Endodermal cell (in vitro differentiated cells): ENCODE data around the gene PINK1. TPM values are rescaled to one million over a fixed set of nuclear protein-coding genes. Genes with fewer than 3 reads are reported as not detected.

ENCODE experiments used
- DNase-seq: peaks from one replicate; pipeline ENCODE4 v3.0.0-alpha.2; 2017
- H3K27ac ChIP-seq: 2 replicates; pipeline ENCODE4 v1.5.1; 2013; ENCODE audit warnings: mild to moderate bottlenecking, low read depth, low read length, moderate library complexity
- H3K27me3 ChIP-seq: 2 replicates; pipeline ENCODE4 v1.6.1; 2013; ENCODE audit warnings: mild to moderate bottlenecking, low read length, moderate library complexity; ENCODE audit not compliant: insufficient read depth, control insufficient read depth, poor library complexity, severe bottlenecking
- H3K36me3 ChIP-seq: 2 replicates; pipeline ENCODE4 v1.7.0; 2013; ENCODE audit warnings: mild to moderate bottlenecking, low read length, moderate library complexity; ENCODE audit not compliant: control insufficient read depth, insufficient read depth
- H3K4me1 ChIP-seq: one replicate; pipeline ENCODE4 v1.7.0; 2013; ENCODE audit warnings: low read length; ENCODE audit not compliant: control insufficient read depth, insufficient read depth
- H3K4me3 ChIP-seq: 2 replicates; pipeline ENCODE4 v1.5.1; 2013; ENCODE audit warnings: mild to moderate bottlenecking, low read length, moderate library complexity
- H3K9ac ChIP-seq: 2 replicates; pipeline ENCODE4 v1.6.1; 2013; ENCODE audit warnings: mild to moderate bottlenecking, low read length, moderate library complexity; ENCODE audit not compliant: poor library complexity, severe bottlenecking; ENCODE audit errors: extremely low read depth
- H3K9me3 ChIP-seq: 2 replicates; pipeline ENCODE4 v1.6.1; 2013; ENCODE audit warnings: mild to moderate bottlenecking, low read length, moderate library complexity; ENCODE audit not compliant: control insufficient read depth
- H3K27ac Mint-ChIP-seq: 2 replicates; pipeline ENCODE4 v1.8.0; 2020; ENCODE audit warnings: mixed read lengths
- H3K27me3 Mint-ChIP-seq: 2 replicates; pipeline ENCODE4 v1.8.0; 2021; ENCODE audit warnings: mild to moderate bottlenecking, mixed read lengths; ENCODE audit not compliant: insufficient read depth
- H3K36me3 Mint-ChIP-seq: 2 replicates; pipeline ENCODE4 v1.8.0; 2020; ENCODE audit warnings: low read depth, mixed read lengths
- H3K4me1 Mint-ChIP-seq: 2 replicates; pipeline ENCODE4 v1.8.0; 2020; ENCODE audit warnings: mixed read lengths
- H3K4me3 Mint-ChIP-seq: 2 replicates; pipeline ENCODE4 v1.8.0; 2020; ENCODE audit warnings: mild to moderate bottlenecking, moderate library complexity, mixed read lengths
- H3K9me3 Mint-ChIP-seq: 2 replicates; pipeline ENCODE4 v1.8.0; 2020; ENCODE audit warnings: mild to moderate bottlenecking, mixed read lengths
- CTCF ChIP-seq: fragments of 200-600 bp; sonication (generic); conservative IDR thresholded peaks from 2 replicates; pipeline ENCODE4 v1.5.0; 2021; ENCODE audit warnings: antibody characterized with exemption, mild to moderate bottlenecking
- WGBS, 2 experiments: methylation state at CpG; one replicate each; pipeline versions ENCODE4 v1.1.5 to v1.1.7; 2013; ENCODE audit warnings: missing lambda C conversion rate in 2 of 2, mixed read lengths in 1 of 2; ENCODE audit not compliant: insufficient coverage in 1 of 2, insufficient read length in 1 of 2; 5-methylcytosine and 5-hydroxymethylcytosine counted together
- total RNA-seq, 2 donors: library from RNA; stranded (reverse); fragmentation: NEBNext Ultra II Directional in 1 of 2; extraction: Animal tissue kit (Norgen Biotek cat#: 25700) in 1 of 2; gene quantifications; 2 replicates in 1 of 2; 3 replicates in 1 of 2; pipeline ENCODE4 v1.2.1, GENCODE V29; 2021

PINK1 gene
- total RNA-seq, 2 donors from 2014 or later: 26.3 to 27.7 TPM

- Mint-ChIP-seq H3K27me3 (no peaks in the 10 kb centered on the region), H3K36me3 (peaks cover 5% of the 10 kb centered on the region), H3K27ac (no peak overlapping the region), H3K9me3 (peaks cover 9% of the 10 kb centered on the region), H3K4me1 (peaks cover 6% of the 10 kb centered on the region), H3K4me3 (no peak overlapping the region)
- Histone ChIP-seq H3K9ac (no peak overlapping the region), H3K9me3 (no peaks in the 10 kb centered on the region), H3K27me3 (no peaks in the 10 kb centered on the region), H3K4me3 (no peak overlapping the region), H3K27ac (no peak overlapping the region), H3K36me3 (no peaks in the 10 kb centered on the region), H3K4me1 (no peaks in the 10 kb centered on the region)
- no peak for TF ChIP-seq CTCF
- WGBS, 2 experiments: 97% methylated on average over 1 of the region's 1 CpG; no CpG with 5 or more reads in 1 of the 2 experiments
- DNase-seq: no peak
Observed at GRCh38 chr1:20619999-20620398, 13.3 kb upstream of the PINK1 start.

GRCh38 chr1:20621012-20621411 lies 12.2 kb upstream of the PINK1 start:
- Histone ChIP-seq H3K27me3 (no peaks in the 10 kb centered on the region), H3K4me1 (no peaks in the 10 kb centered on the region), H3K4me3 (no peak overlapping the region), H3K9me3 (no peaks in the 10 kb centered on the region), H3K9ac (no peak overlapping the region), H3K36me3 (no peaks in the 10 kb centered on the region), H3K27ac (no peak overlapping the region)
- H3K4me3 Mint-ChIP-seq: no peak overlapping the region
- H3K9me3 Mint-ChIP-seq: peaks cover 9% of the 10 kb centered on the region
- H3K4me1 Mint-ChIP-seq: peaks cover 10% of the 10 kb centered on the region
- H3K36me3 Mint-ChIP-seq: peaks cover 5% of the 10 kb centered on the region
- H3K27ac Mint-ChIP-seq: no peak overlapping the region
- no peak for DNase-seq
- no peak for TF ChIP-seq CTCF
- 74 to 93% methylated on average over 3 to 6 of the region's 6 CpGs for WGBS, 2 experiments
- H3K27me3 Mint-ChIP-seq: no peaks in the 10 kb centered on the region

DNA sequence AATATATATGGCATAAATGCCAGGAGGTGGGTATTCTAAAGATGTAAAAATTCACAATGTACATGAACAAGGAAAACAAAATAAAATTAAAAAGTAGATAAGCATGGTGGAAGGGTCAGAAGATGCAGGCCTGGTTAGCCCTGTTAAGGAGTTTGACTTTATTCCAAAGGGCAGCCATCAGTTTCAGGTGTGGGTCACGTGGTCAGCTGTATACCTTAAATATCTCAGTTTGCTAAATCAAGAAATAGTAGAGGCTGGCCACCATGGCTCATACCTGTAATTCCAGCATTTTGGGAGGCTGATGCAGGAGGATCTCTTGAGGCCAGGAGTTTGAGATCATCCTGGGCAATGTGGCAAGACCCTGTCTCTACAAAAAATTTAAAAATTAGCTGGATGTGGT lies 8.5 kb upstream of the PINK1 start:
- WGBS, 2 experiments: 88 to 89% methylated on average over 1 of the region's 1 CpG
- no peaks in the 10 kb centered on the region for H3K4me1 ChIP-seq
- peaks cover 42% of the 10 kb centered on the region for H3K9me3 Mint-ChIP-seq
- TF ChIP-seq CTCF: no peak
- H3K4me1 Mint-ChIP-seq: peaks cover 9% of the 10 kb centered on the region
- H3K4me3 ChIP-seq: no peak overlapping the region
- no peak overlapping the region for H3K4me3 Mint-ChIP-seq
- H3K9me3 ChIP-seq: peaks cover 22% of the 10 kb centered on the region
- no peak overlapping the region for H3K27ac Mint-ChIP-seq
- no peaks in the 10 kb centered on the region for H3K36me3 ChIP-seq
- H3K27ac ChIP-seq: no peak overlapping the region
- H3K27me3 ChIP-seq: no peaks in the 10 kb centered on the region
- no peak overlapping the region for H3K9ac ChIP-seq
- DNase-seq: no peak
- peaks cover 10% of the 10 kb centered on the region for H3K36me3 Mint-ChIP-seq
- H3K27me3 Mint-ChIP-seq: no peaks in the 10 kb centered on the region
